22Rv1 (cell line): Measurements from ENCODE around the gene DNAH1.

ENCODE experiments used
- CTCF ChIP-seq: fragments of 450-650 bp; IDR thresholded peaks from 2 replicates; pipeline ENCODE4 v1.5.1; 2017; ENCODE audit warnings: mild to moderate bottlenecking
- ZFX ChIP-seq: fragments of 450-650 bp; IDR thresholded peaks from 2 replicates; pipeline ENCODE4 v1.6.1; 2017; ENCODE audit warnings: antibody characterized with exemption, borderline replicate concordance

GRCh38 chr3:52343946-52344600 is 28.0 kb downstream of the DNAH1 start:
- TF ChIP-seq CTCF (no peak), ZFX (no peak)
